Measurements from ENCODE around the gene PPP1R11.

GRCh38 chr6:30112402-30112994 is 45.5 kb downstream of the PPP1R11 start:
- TF ChIP-seq CTCF (IDR thresholded peaks at IDR 0.05) (no peak), EP300 (IDR thresholded peaks at IDR 0.05) (no peak), POLR2A (IDR thresholded peaks at IDR 0.05) (no peak)
